HG02588 (cell line): ENCODE measurements around the gene OR51B2.
"Not testable (repeated sequence)": the region's sequence is repeated elsewhere in the genome, so short reads cannot be mapped to it uniquely, and the experiment has no call there.

Experiments
- ATAC-seq: cut with Tn5 transposase; IDR thresholded peaks from one replicate; pipeline ENCODE4 v1.9.1; 2021; ENCODE audit warnings: mild to moderate bottlenecking, moderate library complexity; ENCODE audit not compliant: unreplicated experiment

The OR51B2 gene

DNA sequence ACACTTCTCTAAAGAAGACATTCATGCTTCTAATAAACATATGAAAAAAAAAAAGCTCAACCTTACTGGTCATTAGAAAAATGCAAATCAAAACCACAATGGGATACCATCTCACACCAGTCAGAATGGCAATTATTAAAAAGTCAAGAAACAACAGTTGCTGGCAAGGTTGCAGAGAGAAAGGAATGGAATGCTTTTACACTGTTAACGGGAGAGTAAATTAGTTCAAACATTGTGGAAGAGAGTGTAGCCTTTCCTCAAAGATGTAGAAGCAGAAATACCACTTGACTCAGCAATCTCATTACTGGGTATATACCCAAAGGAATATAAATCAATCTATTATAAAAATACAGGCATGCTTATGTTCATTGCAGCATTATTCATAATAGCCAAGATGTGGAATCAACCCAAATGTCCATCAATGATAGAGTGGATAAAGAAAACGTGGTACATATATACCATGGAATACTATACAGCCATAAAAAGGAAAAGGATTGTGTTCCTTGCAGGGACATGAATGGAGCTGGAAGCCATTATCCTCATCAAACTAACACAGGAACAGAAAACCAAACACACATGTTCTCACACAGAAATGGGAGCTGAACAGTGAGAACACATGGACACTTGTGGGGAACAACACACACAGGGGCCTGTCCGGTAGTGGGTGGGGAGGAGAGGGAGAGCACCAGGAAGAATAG, 10.6 kb downstream of the OR51B2 start:
- ATAC-seq = not testable (repeated sequence)

DNA sequence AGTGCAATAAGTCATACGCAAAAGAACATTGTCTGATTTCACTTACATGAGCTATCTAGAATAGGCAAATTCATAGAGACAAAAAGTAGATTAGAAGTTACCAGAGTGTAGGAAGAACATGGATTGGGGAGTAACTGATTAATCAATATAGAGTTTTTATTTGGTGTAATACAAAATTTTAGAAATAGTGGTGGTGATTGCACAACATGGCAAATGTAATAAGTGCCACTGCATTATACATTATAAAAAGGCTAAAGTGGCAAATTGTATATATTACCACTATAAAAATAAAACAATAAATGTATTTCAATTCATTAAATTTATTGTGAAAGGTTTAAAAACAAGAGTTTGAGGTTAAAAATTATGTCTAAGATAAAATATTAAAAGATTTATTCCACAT, 13.7 kb downstream of the OR51B2 start:
- no peak for ATAC-seq

DNA sequence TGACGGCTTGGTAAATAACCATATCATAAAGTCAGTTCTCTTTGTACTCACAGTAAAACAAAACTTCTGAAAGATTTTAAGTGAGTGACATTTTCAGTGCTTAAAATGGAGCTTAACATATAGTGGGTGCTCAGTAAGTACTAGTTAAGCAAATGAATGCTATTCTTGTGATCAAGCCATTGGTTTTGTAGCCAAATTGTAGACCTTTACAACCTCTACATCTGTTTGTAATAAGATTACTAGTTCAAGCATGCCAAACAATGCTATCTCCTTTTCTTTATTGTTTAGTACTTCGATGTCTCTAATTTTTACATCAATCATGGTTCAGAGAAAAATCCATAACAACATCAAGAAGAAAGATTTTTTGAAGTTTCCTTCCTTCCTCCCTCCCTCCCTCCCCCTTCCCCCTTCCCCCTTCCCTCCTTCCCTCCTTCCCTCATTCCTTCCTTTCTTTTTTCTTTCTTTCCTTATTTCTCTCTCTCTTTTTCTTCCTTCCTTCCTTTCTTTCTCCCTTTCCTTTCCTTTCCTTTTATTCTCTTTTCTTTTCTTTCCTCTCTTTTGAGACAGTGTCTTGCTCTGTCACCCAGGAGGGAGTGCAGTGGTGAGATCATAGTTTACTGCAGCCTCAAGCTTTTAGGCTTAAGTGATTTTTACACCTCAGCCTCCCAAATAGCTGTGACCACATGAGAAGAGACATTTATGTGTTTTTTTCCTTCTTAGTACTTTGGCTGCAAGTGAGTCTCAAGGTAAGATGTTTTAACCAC, 16.7 kb downstream of the OR51B2 start:
- ATAC-seq = no peak

DNA sequence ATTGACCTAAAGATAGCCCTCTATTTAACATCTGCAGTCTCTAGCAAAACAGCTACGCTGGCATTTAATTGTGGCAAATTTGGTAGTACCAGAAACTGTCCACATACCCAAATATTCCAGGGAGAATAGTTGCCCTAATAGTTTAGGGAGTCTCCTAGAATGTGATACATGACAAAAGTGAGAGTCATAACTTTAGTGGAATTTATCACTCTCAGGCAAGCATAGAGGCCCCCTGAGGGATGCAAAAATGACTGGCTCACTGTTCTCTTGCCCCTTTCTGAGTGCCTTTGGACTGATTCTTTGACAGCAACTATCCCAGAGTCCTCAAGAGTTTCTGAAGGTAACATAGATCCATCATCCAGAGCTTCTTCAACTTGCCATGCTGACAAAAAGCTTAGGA, 20.1 kb downstream of the OR51B2 start:
- no peak for ATAC-seq

DNA sequence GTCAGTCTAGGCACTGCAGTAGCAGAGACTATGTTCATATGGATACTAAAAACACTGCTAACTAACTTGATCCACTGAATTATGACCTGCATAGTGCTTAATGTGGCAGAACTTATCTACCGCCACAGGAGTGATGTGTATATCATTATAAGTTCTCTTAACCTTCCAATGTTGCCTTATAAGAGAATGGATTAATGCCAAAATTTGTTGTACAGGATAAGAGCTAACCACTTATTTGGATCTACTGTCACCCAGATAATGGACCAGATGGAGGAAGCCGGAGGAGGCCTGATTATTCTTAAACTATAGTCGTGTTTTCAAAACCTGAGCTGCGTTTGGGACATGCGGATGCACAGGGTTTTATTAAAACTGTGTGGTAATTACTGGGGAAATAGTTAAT, 20.5 kb downstream of the OR51B2 start:
- no peak for ATAC-seq

DNA sequence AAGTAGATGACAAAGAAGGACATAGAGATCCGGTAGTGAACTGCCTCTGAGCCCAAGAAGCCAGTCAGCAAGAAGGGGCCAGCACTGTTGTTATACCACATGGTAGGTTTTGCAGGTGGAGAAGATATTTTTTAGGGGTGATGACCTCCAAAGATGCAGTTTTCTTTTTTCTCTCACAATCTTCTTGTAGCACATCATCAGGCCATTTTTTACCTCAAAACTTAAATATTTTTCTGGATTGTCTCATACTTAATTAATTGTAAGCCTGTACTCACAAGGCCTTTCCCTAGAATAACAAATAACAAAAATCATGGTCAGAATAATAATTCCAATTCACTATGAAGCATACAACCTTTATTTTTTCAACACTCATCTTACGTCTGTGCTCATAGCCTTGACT, 22.3 kb downstream of the OR51B2 start, which contains the start of gene OR51B4:
Gene OR51B4, minus strand, starts transcription at position 101 of the 400 bp plus-strand sequence. Its CDS starts 0 bp downstream, at position 101.
- ATAC-seq = no peak

DNA sequence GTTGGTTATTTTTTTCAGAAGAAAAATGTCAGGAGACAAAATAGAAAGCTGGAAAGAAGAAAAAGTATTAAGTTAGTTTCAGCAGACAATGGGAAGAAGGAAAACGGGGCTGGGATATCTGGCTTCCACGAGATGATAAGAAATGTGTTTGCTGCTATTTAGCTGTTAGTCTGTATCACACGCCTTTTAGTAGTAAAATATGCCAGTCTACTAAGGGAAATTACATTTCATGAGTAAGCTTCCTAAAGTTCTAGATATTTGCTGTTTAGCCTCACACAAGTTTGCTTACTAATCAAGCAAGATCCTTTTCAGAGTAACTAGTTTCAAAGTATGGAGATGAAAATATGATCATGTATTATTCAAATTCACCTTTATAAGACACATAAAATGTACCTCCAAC, 23.8 kb downstream of the OR51B2 start:
- ATAC-seq = no peak

DNA sequence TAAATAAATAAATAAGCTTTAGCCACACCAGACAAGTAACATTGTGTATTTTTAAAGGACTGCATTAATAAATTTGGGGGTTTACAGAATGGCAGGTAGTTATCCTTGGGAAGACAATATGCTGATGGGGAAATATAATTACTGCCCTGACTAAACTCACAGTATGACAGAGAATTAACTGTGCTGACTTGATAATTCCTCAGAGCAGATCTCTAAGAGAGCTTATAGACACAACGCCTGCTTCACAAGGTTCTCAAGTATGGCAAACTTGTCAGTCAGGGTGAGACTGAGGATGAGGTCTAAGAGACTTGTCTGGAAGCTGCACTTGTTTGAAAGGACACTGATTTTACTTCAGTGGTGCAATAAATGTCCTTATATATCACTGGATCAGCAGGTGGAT, 25.6 kb downstream of the OR51B2 start:
- no peak for ATAC-seq

DNA sequence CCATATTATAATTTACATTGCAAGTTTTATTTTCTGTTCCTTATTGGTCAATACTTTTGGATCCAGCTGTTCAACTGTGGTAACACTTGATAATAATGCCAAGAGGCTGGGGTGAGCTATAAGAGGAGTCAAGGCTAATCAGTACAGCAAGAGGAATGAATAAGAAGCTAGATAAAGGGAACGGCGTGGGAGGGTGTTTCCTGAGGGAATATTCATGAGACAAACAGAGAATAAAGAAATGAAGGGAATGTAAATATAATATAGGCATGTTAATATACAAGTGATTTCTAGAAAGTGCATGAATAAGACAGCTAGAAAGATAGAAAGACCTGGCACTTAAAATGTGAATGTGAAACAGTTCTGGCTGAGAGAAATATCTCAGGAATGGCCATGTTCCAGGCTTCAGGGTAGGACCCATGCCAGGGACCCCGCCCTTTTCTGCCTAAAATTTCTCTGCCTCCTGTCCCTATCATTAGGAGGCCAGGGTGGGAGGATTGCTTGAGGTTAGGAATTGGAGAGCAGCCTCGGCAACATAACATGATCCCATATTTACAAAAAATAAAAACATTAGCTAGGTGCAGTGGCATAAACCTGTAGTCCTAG, 26.3 kb downstream of the OR51B2 start:
- ATAC-seq = no peak

DNA sequence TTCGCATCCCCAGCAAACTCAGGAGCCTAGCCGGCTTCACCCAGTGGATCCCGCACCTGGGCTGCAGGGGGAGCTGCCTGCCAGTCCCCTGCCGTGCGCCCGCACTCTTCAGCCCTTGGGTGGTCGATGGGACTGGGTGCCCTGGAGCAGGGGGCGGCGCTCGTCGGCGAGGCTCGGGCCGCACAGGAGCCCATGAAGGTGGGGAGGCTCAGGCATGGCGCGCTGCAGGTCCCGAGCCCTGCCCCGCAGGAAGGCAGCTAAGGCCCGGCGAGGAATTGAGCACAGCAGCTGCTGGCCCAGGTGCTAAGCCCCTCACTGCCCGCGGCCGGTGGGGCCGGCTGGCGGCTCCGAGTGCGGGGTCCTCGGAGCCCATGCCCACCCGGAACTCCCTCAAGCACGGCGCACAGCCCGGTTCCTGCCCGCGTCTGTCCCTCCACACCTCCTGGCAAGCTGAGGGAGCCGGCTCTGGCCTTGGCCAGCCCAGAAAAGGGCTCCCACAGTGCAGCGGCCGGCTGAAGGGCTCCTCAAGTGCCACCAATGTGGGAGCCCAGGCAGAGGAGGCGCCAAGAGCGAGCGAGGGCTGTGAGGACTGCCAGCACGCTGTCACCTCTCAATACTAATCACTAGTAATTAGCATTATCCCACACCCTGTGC, 29.6 kb downstream of the OR51B2 start:
- not testable (repeated sequence) for ATAC-seq

DNA sequence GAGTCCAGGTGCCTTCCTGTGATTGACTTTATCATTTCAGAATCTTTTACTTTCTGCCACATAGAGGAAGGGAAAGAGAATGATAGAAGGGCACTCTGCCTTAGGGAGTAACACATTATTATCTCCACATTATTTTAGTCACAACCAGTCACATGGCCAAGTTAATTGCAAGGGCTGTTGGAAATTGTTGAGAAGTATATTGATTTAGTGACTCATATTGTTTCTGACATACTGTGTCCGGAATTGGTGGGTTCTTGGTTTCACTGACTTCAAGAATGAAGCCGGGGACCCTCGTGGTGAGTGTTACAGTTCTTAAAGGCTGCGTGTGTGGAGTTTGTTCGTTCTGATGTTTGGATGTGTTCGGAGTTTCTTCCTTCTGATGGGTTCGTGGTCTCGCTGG, 31.1 kb downstream of the OR51B2 start:
- ATAC-seq = no peak

DNA sequence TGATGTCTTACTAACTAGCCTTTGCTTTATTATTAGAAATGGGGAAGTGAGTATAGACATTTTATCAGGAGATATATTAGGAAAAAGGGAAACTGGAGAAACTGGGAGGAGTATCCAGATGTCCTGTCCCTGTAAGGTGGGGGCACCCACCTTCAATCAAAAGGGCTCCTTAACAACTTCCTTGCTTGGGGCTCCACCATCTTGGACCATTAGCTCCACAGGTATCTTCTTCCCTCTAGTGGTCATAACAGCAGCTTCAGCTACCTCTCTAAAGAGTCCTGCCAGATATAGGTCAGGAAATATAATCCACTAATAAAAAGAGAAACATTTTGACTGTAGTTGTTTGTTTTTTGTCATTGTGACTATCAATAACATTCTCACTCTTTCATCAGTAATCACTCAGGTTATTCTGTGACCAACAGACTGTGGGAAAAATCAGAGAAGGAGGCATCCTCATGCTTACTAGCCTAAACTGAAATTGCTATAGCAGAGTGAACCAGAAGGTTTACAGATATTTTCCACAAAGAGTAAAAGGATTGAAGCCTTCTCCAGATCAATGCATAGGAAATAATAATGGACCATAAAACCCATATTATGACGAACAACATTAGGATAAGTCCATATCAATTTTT, 32.8 kb downstream of the OR51B2 start:
- peak; percentile 86 for ATAC-seq

DNA sequence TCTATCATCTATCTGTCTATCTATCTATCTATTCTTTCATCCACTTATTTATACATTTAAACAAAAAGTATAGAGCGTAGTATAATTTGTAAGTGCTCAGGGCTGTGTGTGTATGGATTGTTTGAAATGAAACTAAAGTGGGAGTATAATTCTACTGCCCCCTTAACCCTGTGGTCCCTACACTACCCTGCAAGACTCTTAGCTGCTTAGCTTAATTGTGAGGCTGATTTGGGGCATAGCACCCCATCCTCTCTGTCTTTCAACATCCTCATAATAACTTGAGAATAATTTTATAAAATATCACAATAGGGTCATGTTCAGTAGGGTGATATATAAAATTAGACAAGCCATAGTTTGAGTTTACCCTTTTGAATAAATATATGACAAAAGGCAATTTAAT, 34.0 kb downstream of the OR51B2 start:
- ATAC-seq = no peak

DNA sequence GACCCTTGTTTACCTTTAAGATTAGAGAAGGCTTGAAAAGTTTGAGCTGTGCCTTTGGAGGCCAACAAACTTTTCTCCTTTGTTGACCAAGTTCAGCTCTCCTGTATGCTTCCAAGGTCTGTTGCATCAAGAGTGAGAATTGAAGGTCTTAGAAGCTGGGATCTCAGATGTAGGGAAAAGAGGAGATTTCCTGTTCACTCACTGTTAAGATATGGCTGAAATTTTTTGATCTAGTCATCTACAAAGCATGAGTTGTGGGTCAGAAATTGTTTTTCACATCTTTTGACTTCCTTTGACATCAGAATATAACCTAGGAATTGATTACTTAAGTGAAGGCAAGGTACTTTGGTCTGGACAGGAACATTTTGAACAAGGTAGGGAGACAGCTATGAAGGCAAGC, 34.4 kb downstream of the OR51B2 start:
- no peak for ATAC-seq

DNA sequence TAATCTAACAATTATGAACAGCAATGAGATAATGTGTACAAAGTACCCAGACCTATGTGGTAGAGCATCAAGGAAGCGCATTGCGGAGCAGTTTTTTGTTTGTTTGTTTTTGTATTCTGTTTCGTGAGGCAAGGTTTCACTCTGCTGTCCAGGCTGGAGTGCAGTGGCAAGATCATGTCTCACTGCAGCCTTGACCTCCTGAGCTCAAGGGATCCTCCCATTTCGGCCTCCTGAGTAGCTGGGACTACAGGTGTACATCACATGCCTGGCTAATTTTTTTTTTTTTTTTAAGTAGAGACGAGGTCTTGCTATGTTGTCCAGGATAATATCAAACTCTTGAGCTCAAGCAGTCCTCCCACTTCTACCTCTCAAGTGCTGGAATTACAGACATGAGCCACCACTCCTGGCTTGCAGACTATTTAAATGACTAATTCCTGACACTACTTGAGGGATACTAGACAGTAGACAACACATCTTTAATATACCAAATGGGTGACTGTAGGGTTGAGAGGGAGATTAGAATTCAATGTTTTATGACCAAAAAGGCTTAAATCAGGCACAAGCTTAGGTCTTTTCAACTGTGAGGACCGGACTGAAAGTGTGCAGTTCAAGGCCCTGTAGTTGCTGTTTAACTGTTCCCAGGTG, 35.1 kb downstream of the OR51B2 start:
- no peak for ATAC-seq

DNA sequence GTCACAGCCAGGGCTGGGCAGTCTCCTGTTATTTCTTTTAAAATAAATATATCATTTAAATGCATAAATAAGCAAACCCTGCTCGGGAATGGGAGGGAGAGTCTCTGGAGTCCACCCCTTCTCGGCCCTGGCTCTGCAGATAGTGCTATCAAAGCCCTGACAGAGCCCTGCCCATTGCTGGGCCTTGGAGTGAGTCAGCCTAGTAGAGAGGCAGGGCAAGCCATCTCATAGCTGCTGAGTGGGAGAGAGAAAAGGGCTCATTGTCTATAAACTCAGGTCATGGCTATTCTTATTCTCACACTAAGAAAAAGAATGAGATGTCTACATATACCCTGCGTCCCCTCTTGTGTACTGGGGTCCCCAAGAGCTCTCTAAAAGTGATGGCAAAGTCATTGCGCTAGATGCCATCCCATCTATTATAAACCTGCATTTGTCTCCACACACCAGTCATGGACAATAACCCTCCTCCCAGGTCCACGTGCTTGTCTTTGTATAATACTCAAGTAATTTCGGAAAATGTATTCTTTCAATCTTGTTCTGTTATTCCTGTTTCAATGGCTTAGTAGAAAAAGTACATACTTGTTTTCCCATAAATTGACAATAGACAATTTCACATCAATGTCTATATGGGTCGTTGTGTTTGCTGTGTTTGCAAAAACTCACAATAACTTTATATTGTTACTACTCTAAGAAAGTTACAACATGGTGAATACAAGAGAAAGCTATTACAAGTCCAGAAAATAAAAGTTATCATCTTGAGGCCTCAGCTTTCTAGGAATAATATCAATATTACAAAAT, 35.8 kb downstream of the OR51B2 start:
- ATAC-seq = no peak

DNA sequence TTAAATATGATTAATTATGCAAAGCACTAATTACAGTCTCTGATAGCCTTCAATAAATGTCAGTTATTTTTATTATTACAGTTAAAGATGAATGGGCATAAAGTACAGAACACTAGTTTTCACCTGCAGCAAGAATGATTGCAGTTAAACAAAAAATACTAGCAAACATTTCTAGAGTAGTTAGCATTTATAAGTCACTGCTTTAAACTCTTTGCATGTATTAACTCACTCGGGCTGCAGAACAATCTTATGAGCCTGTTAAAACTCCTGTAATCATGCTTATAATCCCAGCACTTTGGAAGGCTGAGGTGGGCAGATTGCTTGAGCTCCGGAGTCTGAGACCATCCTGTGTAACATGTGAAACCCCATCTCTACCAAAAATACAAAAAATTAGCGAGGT, 37.2 kb downstream of the OR51B2 start:
- ATAC-seq = no peak

DNA sequence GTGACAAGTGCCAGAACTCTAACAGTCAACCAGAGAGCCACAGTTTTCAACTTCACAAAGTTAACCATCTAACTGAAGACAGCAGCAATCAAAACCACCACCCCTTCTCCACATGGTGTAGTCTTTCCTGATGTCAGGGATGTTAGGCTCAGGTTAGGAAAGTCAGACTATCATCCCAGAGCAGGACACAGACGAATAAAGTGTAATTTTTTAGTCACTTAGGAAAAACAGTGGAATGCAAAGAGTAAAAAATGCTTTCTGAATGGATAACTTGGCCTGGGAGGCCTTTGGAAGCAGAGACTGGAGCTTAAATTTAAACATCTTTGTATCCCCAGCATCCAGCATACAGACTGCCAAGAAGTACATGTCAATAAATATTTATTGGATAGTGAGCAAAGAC, 37.7 kb downstream of the OR51B2 start:
- ATAC-seq = no peak

DNA sequence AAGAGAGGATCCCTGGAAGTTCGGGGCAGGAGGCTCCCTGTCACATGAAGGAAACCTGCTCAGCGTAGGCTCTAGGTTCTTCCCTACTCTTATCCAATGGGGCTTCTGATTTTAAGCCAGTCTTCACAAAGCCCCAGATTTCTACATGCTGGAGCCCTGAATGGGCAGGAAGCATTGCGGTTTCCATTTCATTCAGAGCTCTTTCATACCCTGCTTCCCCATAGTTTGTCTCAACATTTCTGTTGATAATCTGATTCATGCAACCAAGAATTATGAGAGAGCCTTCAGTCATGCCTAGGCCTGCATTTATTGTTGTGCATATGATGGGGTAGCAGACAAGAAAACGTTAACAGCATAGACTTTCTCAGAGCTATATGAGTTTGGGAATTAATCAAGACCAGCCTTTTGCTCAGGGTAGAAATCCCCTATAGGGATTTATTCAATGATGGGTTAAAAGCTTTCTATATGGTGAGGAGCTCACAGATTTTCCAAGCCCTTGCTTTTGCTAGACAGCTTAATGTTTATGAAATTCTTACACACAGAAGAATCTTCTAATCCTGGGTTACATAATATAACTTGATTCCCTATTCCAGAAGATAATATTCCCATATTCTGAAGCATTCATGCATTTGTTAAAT, 38.3 kb downstream of the OR51B2 start:
- ATAC-seq = no peak
